Muscle layer of duodenum (tissue), 2 donors: ENCODE measurements around the gene SP4.

ENCODE experiments used
- H3K27ac ChIP-seq: one replicate; pipeline ENCODE4 v1.7.0; 2013; ENCODE audit warnings: mild to moderate bottlenecking, low read length
- H3K27me3 ChIP-seq: one replicate; pipeline ENCODE4 v1.7.0; 2013; ENCODE audit warnings: low read depth, mild to moderate bottlenecking, control low read depth, low read length
- H3K36me3 ChIP-seq, 2 donors: one replicate each; pipeline ENCODE4 v1.7.0; 2013; ENCODE audit warnings: low read length in 2 of 2, control low read depth in 1 of 2, mild to moderate bottlenecking in 1 of 2; ENCODE audit not compliant: insufficient read depth in 2 of 2, control insufficient read depth in 1 of 2
- H3K4me1 ChIP-seq, 2 donors: one replicate each; pipeline ENCODE4 v1.7.0; 2013; ENCODE audit warnings: low read length in 2 of 2, mild to moderate bottlenecking in 2 of 2, control low read depth in 1 of 2, moderate library complexity in 1 of 2; ENCODE audit not compliant: insufficient read depth in 2 of 2, control insufficient read depth in 1 of 2
- H3K4me3 ChIP-seq, 2 donors: one replicate each; pipeline ENCODE4 v1.7.0; 2013; ENCODE audit warnings: low read length in 2 of 2, low read depth in 1 of 2, mild to moderate bottlenecking in 1 of 2
- H3K9me3 ChIP-seq, 2 donors: one replicate each; pipeline ENCODE4 v1.7.0; 2013; ENCODE audit warnings: low read length in 2 of 2, control low read depth in 1 of 2, mild to moderate bottlenecking in 1 of 2; ENCODE audit not compliant: control insufficient read depth in 1 of 2
- donor health status: healthy.

The SP4 gene

DNA sequence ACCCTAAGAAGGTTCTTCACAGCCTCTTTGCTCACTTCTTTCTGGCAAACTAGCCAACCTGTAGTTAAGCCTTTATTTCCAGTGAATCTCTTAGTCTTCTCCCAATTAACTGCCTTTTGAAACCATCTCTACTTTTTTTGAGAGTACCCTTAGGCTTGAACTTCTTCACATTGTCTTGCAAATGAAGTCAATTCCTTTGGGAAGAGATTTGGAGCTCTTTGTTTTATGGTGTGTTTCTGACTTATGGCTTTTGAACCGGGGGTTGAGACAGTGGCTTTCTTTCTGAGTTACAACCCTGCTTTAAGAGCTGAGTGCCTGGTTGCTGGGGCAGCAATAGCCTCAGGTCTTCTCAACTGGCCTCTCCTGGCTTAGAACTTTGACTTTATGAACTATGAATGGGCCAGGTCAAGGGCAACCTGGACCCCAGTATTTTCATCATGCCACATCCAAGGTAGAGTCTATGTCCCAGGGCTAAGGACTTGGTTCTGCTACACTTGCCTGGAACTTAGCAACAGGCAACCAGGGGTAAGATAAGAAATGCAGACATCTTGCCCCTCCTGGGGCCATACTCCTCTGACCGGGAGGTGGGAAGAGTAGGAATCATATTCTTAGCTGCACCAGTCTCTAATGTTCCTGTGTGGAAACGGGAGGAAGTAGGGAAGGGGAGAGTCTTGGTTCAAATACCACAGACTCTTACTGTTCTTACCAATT, 53.0 kb downstream of the SP4 start:
- Histone ChIP-seq H3K27me3 (no peaks in the 10 kb centered on the region), H3K9me3 (no peaks in the 10 kb centered on the region), H3K4me3 (no peak overlapping the region), H3K36me3 (peaks cover 0 to 15% of the 10 kb centered on the region in 2 donors), H3K4me1 (no peaks in the 10 kb centered on the region), H3K27ac (no peak overlapping the region)

DNA sequence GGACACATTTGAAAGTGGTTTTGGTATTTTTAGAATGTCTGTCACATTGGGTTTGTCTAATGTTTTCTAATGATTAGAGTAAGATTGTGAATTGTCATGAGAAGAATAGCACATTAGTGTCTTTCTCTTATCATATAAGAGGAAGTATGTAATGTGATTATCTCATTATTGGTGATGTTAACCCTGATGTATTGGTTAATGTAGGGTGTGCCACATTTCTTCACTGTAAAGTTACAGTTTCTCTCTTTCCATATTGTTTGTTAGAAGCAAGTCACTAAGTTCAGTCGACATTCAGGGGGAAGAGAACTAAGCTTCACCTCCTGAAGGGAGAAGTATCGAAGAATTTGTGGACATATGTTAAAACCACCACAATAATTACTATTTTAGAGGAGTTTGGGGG, 58.6 kb downstream of the SP4 start:
- no peaks in the 10 kb centered on the region for H3K4me1 ChIP-seq
- H3K27ac ChIP-seq: no peak overlapping the region
- H3K4me3 ChIP-seq: no peak overlapping the region
- no peaks in the 10 kb centered on the region for H3K27me3 ChIP-seq
- H3K9me3 ChIP-seq: no peaks in the 10 kb centered on the region
- peaks cover 0 to 5% of the 10 kb centered on the region in 2 donors for H3K36me3 ChIP-seq

DNA sequence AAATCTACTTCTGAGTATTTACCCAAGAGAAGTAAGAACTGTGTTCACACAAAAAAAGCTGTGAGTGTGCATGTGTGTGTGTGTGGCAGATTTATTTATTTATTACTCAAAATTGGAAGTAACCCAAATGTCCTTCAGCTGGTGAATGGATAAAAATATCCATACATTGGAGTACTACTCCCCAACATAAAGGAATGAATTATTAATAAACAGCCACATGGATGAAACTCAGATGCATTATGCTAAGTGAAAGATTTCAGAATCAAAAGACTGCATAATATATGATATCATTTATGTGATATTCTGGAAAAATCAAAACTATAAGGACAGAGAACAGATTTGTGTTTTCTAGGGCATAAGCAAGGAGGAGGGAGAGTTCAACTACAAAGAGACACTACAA, 67.8 kb downstream of the SP4 start:
- H3K36me3 ChIP-seq: peaks cover 0 to under 1% of the 10 kb centered on the region in 2 donors
- H3K9me3 ChIP-seq: peaks cover 10 to 13% of the 10 kb centered on the region in 2 donors
- H3K27ac ChIP-seq: no peak overlapping the region
- no peaks in the 10 kb centered on the region for H3K27me3 ChIP-seq
- no peaks in the 10 kb centered on the region for H3K4me1 ChIP-seq
- no peak overlapping the region for H3K4me3 ChIP-seq

- H3K4me1 ChIP-seq: no peaks in the 10 kb centered on the region
- peaks cover 10 to 13% of the 10 kb centered on the region in 2 donors for H3K9me3 ChIP-seq
- no peaks in the 10 kb centered on the region for H3K27me3 ChIP-seq
- H3K27ac ChIP-seq: no peak overlapping the region
- no peak overlapping the region for H3K4me3 ChIP-seq
- peaks cover 0 to 3% of the 10 kb centered on the region in 2 donors for H3K36me3 ChIP-seq
Measured at GRCh38 chr7:21497072-21497471, 69.2 kb downstream of the SP4 start.

- peaks cover 5 to 10% of the 10 kb centered on the region in 2 donors for H3K9me3 ChIP-seq
- no peaks in the 10 kb centered on the region for H3K4me1 ChIP-seq
- no peaks in the 10 kb centered on the region for H3K27me3 ChIP-seq
- H3K36me3 ChIP-seq: peaks cover 0 to 3% of the 10 kb centered on the region in 2 donors
- H3K27ac ChIP-seq: no peak overlapping the region
- no peak overlapping the region for H3K4me3 ChIP-seq
Measured at GRCh38 chr7:21500117-21500832, 72.4 kb downstream of the SP4 start.

DNA sequence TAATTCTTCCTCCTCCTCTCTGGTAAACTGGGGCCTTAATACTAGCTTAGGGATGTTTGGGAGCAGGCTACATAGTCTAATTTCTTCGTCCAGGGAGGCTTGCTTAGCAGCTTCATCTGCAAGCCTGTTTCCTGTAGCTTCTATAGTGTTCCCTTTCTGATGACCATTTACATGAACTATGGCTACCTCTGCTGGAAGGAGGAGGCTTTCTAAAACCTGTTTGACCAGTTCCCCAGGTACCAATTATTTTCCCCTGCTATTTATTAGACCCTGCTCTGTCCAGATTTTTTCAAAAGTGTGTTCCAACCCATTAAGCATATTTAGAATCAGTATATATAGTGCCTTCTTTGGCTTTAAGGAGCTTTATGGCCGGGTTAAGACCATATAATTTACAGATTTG, 76.1 kb downstream of the SP4 start:
- no peaks in the 10 kb centered on the region for H3K9me3 ChIP-seq
- no peak overlapping the region for H3K4me3 ChIP-seq
- no peak overlapping the region for H3K27ac ChIP-seq
- H3K4me1 ChIP-seq: no peaks in the 10 kb centered on the region
- H3K27me3 ChIP-seq: no peaks in the 10 kb centered on the region
- peaks cover 0 to 3% of the 10 kb centered on the region in 2 donors for H3K36me3 ChIP-seq

GRCh38 chr7:21507627-21508343, 79.9 kb downstream of the SP4 start:
- Histone ChIP-seq H3K4me3 (no peak overlapping the region), H3K4me1 (no peaks in the 10 kb centered on the region), H3K27ac (no peak overlapping the region), H3K36me3 (peaks cover 0 to 18% of the 10 kb centered on the region in 2 donors), H3K27me3 (no peaks in the 10 kb centered on the region), H3K9me3 (no peaks in the 10 kb centered on the region)

- Histone ChIP-seq H3K36me3 (peaks cover 0 to 18% of the 10 kb centered on the region in 2 donors), H3K27ac (no peak overlapping the region), H3K27me3 (no peaks in the 10 kb centered on the region), H3K4me3 (no peak overlapping the region), H3K9me3 (no peaks in the 10 kb centered on the region), H3K4me1 (no peaks in the 10 kb centered on the region)
Measured at GRCh38 chr7:21508538-21508937, 80.7 kb downstream of the SP4 start.

DNA sequence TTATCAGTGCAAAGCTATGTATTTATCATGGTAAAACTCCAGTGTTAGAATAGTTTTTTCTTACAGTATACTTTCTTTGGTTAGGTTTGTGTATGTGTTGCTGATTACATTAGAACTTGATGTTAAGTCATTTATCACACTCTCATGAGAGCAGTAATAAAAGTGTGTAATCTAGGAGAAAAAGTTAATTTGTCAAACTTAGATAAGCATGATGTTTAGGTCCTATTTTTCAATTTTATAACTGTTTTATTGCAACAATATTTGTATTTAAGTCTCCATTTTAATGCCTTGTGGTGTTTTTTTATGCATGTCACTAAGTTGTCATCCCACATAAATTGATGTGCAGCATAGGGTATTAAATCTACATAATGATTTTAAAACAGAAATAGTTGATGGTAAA, 86.2 kb downstream of the SP4 start:
- H3K36me3 ChIP-seq: peaks cover 0 to 18% of the 10 kb centered on the region in 2 donors

DNA sequence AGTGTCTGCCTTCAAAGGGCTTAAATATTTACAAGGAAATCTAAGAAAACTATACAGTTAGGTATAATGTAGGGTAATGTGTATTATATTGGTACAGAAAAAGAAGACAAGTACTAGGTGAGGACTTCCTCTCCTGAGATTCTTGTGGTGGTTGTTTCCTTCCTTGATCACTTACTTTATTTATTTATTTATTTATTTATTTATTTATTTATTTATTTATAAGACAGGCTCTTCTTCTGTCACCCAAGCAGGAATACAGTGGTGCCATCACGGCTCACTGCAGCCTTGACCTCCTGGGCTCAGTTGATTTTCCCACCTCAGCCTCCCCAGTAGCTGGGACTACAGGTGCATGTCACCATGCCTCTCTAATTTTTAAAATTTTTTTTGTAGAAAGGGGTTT, 96.8 kb downstream of the SP4 start:
- Histone ChIP-seq H3K27ac (no peak overlapping the region), H3K9me3 (no peaks in the 10 kb centered on the region), H3K4me3 (no peak overlapping the region), H3K4me1 (no peaks in the 10 kb centered on the region), H3K27me3 (no peaks in the 10 kb centered on the region), H3K36me3 (no peaks in the 10 kb centered on the region)

More for the DNA sequence above, 86.2 kb downstream of the SP4 start:
- no peaks in the 10 kb centered on the region for H3K4me1 ChIP-seq
- no peaks in the 10 kb centered on the region for H3K9me3 ChIP-seq
- H3K27ac ChIP-seq: no peak overlapping the region
- no peak overlapping the region for H3K4me3 ChIP-seq
- H3K27me3 ChIP-seq: no peaks in the 10 kb centered on the region

DNA sequence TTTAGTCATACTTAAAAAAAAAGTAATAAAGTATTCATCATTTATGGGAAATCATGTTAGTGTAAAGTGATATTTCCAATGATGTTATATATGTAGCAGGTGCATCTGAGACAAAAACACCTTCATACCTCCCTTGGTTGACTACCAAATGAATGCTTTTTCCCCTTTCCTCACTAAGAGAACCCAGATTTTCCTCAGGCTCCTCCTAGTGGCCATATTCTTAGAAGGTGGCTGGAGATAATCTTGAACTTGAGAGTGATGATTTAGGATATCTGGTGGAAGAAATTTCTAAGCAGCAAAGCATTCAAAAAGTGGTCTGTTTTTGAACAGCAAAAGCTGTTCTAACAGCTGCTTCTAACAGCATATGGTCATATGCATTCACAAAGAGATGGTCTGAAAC, 98.1 kb downstream of the SP4 start:
- Histone ChIP-seq H3K9me3 (peaks cover 0 to 2% of the 10 kb centered on the region in 2 donors), H3K27me3 (no peaks in the 10 kb centered on the region), H3K4me3 (no peak overlapping the region), H3K36me3 (no peaks in the 10 kb centered on the region), H3K4me1 (no peaks in the 10 kb centered on the region), H3K27ac (no peak overlapping the region)
